T-helper 9 cell (primary cell): ENCODE data around the gene MGST2.
"Not testable (repeated sequence)": the region's sequence is repeated elsewhere in the genome, so short reads cannot be mapped to it uniquely, and the experiment has no call there.

Experiments used
- DNase-seq: peaks from one replicate; pipeline ENCODE4 v3.0.0-alpha.2; 2020

The MGST2 gene

GRCh38 chr4:139672732-139673131 is 7.1 kb downstream of the MGST2 start:
- no peak for DNase-seq

GRCh38 chr4:139674875-139675550 is 9.4 kb downstream of the MGST2 start:
- DNase-seq: no peak

DNA sequence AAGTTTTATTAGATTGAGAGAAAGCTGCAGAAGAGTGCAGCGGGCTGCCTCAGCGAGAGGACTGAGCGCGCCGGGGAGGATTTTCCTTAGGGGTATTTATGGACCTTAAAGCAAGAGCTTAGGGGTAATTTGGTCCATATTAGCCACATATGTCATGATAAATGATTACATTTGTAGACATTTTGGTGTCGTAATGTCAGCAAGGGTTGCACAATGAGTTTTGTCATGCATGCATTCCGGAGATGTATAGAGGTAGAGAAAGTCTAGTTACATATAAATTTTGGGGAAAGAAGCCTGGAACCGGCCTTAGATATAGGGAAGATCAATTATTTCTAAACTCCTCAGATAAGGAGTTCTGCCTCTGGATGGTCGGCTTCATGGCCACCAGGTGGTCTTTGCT is 10.0 kb downstream of the MGST2 start:
- no peak for DNase-seq

DNA sequence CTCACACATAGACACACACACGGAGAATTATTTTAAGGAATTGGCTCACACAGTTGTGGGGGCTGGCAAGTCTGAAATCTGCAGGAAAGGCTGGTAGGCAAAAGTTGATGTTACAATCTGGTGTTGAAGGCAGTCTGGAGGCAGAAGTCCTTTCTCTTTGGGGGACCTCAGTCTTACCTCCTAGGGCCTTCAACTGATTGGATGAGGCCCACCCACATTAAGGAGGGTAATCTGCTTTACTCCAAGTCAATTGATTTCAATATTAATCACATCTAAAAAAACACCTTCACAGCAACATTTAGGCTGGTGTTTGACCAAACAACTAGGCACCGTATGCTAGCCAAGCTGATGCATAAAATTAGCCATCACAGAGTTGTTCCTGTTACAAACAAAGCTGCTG is 10.7 kb downstream of the MGST2 start:
- no peak for DNase-seq

DNA sequence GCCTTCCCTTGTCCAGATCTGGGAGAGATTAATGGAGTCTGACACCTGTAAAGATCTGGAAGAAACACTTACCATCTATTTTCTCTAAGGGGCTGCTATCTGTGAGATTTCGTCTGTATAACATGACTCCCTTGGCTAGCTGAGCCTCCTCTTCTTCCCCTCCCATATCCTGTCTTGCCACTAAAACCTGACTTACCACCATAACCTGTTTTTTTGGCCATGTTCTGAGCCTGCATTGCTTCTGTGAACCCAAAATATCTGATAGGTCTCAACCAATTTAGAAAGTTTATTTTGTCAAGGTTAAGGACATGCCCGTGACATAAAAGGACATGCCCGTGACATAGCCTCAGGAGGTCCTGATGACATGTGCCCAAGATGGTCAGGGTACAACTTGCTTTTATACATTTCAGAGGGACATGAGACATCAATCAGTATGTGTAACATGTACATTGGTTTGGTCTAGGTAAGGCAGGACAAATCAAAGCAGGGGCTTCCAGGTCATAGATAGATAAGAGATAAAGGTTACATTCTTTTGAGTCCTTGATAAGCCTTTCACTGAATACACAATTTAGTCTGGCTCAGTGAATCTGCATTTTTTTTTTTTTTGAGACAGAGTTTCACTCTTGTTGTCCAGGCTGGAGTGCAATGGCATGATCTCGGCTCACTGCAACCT is 11.4 kb downstream of the MGST2 start:
- no peak for DNase-seq

DNA sequence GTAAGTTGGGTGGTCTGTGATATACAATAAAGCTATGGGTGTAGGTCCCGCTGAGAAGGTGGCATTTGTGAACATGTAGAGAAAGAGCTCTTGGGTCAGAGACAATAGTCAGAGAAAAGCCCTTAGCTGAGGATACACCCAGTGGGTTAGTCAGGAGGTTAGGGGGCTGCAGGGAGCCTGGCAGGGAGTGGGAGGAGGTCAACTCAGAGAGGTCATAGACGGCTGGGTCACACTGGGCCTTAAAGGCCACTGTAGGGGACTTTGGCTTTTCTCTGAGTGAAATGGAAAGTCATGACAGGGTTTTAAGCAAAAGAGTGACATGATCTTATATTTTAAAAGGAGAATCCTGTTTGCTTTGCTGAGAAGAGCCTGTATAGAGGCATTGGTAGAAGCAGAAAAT is 16.7 kb downstream of the MGST2 start:
- no peak for DNase-seq

- DNase-seq: no peak
Measured at GRCh38 chr4:139682741-139683151, 17.1 kb downstream of the MGST2 start.

GRCh38 chr4:139684351-139684750 is 18.7 kb downstream of the MGST2 start:
- no peak for DNase-seq

DNA sequence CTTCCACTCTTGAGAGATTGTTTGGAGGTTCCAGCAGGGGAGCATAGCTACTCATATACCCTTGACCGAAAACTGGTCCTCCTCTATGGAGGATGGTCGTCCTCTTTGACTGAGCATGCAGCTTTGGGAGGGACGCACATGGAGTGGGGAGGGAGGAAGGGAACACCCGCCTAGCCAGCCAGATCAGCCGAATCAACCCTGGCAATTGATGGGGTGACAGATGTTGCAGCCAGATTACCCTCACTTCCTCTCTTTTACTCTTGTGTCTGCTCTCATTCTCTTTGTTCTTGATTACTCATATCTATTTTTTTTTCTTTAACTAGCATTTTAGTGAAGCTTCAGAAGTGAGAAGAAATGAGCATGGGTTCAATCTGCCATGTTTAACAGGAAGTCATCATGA is 19.6 kb downstream of the MGST2 start:
- no peak for DNase-seq

DNA sequence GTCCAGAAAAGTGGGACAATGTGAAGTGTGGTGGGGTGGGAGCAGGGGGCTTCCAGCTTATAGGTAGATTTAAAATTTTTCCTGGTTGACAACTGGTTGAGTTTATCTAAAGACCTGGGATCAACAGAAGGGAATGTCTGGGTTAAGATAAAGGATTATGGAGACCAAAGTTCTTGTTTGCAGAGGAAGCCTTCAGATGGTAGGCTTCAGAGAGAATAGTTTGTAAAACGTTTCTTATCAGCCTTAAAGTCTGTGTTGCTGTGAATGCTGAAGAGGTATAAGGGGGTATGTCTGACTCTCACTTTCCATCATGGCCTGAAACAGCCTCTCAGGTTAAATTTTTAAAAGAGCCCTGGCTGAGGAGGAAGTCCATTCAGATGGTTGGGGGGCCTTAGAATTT is 20.5 kb downstream of the MGST2 start:
- no peak for DNase-seq

DNA sequence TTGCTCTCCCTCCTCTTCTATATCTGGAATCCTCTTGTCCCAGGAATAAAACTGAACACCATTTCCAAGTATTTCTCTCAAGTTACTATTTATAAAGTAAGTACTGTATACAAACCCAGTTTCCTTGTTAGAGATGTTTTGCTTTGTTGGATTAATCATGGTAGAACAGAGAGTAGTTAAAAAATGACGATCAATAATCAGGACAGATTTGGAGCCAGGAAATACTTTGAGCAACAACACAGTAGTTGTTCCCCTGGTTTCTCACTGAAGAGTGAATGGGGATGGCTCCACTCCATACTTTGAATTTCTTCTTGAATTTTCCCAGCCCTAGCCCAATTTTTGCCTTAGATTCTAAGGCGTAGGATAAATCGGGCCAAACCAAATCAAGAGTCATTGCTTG is 21.4 kb downstream of the MGST2 start:
- no peak for DNase-seq

GRCh38 chr4:139689093-139689722 is 23.6 kb downstream of the MGST2 start:
- DNase-seq: no peak

DNA sequence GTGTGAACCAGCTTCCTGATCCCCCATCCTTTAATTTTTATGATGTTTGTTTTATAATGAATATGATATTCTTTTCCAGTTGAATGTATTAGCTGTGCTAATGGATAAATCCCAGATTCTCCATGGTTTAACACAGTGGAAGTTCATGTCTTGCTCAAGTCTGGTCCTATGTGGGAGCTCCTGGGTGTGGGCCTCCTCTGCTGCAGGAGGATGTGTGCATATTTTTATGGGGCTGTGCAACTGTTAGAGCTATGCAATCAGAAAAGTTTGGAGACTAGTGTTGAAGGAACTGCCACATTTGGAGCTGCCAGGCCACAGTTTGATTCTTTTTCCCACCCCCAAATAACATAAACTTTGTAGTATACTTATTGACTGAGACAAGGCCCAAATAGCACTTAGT is 24.8 kb downstream of the MGST2 start:
- no peak for DNase-seq

DNA sequence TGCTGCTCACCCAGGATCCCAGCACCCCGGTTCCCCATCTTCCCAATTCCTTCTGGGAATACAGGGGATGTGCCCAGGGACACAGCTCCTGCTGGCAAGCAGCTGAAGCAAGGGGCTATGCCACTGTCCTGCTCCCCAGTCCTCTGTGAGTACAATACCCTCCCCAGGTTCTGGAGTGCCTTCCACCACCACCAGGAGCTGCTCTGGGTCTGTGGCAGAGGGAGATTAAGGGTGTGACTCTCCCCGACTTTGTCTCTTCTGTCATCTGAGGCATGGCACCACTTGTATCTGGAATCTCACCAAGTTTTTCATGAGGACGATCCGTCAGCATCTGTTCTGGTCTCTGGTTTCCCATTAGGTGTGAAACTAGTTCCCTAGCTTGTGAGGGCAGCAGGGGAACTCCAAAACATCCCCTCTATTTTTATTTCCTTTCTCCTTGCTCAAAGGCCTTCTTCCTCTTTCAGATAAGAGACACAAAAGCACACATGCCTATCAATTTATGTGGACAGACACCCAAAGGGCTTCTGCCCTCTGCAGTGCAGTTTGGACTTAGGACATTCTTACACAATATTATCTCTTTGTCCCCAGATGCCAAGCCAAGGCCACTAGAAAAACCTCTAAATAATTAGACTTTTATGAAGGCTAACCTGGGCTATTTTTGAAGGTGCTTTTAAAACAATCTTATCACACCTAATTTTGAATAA is 26.8 kb downstream of the MGST2 start:
- DNase-seq: no peak

DNA sequence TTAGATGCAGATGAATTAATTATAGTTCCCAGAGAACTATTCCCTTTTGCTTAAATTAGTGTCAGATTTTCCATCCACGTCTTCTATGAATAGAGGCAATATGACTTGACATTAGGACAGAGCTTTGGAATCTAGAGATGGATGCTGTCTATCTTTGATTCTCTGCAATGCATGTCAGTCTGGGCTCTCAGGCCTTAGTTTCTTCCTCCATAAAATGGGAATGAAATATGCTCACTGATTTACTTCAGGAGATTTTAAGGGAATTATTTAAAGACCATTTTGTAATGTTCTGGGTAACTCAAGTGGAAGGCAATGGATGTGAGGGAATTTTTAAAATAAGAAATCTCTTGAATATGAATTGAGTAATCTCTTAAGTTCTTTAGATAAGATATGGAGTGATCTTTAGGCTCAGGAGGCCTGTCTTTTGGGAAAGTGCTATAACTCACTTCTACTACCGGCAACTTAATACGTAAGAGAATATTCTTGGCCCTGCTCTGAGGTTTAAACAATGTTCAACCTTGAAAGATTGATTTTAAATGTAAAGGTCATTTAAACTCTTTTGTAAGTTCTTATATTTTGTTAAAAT is 29.0 kb downstream of the MGST2 start:
- DNase-seq: no peak

DNA sequence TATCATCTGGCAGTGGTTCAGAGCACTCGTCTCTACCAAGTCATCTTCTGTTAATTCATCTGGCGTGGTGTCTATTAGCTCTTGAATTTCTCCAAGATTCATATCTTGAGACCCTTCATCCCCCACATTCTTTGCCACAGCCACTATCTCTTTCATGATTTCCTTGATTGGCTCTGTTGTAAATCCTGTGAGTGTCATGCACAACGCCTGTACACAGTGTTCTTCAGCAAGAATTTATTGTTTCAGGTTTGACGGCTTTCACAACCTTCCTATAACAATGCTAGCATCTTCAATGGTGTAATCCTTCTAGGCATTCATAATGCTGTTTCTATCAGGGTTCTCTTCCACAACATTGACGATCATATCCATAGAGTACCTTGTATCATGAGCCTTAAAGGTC is 30.9 kb downstream of the MGST2 start:
- DNase-seq: no peak

GRCh38 chr4:139698167-139698925 is 32.7 kb downstream of the MGST2 start:
- not testable (repeated sequence) for DNase-seq

DNA sequence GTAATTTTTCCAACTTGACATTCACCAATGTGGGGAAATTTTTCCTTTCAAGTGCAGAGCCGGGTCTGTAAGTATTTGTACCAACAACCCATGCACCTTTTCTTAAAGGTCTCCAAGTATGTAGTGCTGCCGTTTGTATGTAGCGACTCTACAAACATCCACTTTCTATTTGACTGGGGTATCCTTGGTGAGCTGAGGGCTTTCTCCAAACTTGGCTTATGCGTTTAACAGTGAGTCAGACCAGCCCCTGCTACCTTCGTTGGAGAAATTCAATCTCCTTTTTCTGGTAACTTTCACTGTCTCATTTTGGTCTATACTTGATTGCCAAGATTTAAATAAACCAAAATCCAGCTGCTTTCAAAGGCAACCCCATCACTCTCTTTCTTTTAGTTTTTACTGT is 34.9 kb downstream of the MGST2 start:
- DNase-seq: no peak

DNA sequence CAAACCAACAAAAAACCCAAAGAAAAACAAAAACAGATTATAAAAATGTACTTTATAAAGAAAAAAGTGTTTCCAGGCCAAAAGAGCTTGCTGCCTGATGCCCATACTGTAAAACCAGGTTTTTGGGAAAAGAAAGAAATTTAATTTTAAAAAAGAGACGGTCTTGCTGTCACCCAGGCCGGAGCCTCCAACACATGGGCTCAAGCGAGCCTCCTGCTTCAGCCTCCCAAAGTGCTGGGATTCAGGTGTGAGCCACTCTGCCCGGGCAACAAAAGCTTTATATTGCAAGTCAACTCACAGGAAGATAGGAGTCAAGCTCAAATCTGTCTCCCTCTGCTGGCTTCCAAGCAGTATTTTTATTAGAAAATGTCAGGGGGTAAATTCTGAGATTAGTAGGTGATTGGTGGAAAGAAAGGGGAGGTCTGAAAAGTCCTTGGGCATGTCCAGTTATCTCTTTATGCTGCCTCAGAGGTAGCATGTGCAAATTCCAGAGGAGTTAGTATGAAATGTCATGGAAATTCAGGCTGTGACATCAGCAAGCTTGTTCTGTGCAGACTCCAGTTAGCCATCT is 39.4 kb downstream of the MGST2 start:
- no peak for DNase-seq

DNA sequence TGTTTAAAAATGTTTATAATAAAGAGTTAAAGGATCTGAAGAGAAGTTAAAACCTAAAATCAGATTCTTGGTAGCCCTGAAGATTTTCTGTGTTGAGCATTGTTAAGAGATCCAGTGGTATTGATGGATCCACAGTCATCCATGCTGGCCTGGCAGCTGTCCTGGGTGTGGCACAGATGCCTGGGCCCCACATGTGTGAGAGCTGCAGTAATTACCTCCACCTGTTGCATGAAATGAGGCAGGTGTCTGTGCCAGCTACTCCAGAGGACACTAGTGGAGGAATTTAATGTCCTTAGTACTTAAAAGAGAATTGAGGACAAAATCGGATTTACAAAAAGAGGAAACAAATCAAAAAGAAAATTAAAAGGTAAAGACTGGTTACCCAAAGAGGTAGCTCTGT is 44.0 kb downstream of the MGST2 start:
- DNase-seq: no peak

DNA sequence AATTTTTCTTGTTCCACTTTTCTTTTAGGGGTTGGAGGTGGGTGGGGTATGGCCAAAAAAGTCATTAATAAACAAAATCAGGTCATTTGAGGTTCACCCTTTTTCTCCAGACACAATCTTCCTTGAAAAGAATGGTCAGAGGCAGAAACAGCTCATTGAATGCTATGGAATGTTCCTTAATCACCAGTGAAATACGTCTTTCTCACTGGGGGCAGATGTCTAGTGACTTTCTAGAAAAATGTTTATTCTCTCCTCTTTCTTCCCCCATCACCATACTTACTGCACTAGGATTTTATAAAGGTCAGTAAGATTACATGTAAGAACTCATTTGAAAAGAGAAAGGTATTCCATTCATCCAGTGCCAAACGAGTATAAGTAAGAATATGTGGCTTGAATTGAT is 44.5 kb downstream of the MGST2 start:
- no peak for DNase-seq

- no peak for DNase-seq
Measured at GRCh38 chr4:139711461-139711860, 45.8 kb downstream of the MGST2 start.
